ENCODE results near the gene CTTN. TPM values are rescaled to one million over a fixed set of nuclear protein-coding genes. Genes with fewer than 3 reads are reported as not detected.

The CTTN gene
- total and polyA plus RNA-seq, 9 of the 15 experiments (the other 6 are each of a cell fraction or from before 2014, with no cell fraction given): 9.9 to 158 (median 99.7) TPM

DNA sequence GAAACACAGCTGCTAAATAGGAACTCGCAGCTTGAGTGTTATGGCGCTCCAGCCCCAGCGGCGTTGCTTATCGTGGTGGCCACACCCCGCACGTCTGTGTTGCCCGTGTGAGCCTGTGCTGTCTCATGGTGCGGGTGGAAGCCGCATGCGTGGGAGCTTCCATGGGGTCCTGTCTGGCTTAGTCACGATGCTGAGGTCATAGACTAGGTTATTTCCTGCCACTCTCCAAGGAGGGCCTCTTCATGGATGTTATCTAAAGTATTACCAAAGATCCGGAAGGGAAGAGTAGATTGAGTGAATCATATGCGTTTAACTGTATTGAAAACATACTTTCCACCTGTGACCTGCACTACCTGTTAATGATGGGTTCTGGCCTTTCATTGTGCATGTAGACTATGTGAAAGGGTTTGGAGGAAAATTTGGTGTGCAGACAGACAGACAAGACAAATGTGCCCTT, 21.7 kb downstream of the CTTN start (continued):
- TF ChIP-seq ZBTB8A (IDR thresholded peaks at IDR 0.05; ENCODE audit: partially characterized antibody): no peak
- no peak for TF ChIP-seq CREB5 (CRISPR knock-in tag; IDR thresholded peaks at IDR 0.05)
- peak; percentile 70 to 78; a peak in 3 of 4 replicates for TF ChIP-seq MAZ (CRISPR knock-in tag; conservative IDR thresholded peaks at IDR 0.05 in 1 of 2, IDR thresholded peaks at IDR 0.05 in 1 of 2)
- TF ChIP-seq, protein P1, sequence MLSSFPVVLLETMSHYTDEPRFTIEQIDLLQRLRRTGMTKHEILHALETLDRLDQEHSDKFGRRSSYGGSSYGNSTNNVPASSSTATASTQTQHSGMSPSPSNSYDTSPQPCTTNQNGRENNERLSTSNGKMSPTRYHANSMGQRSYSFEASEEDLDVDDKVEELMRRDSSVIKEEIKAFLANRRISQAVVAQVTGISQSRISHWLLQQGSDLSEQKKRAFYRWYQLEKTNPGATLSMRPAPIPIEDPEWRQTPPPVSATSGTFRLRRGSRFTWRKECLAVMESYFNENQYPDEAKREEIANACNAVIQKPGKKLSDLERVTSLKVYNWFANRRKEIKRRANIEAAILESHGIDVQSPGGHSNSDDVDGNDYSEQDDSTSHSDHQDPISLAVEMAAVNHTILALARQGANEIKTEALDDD (IDR thresholded peaks at IDR 0.05): peak; percentile 77
- TF ChIP-seq STAT5A (IDR thresholded peaks at IDR 0.05; ENCODE audit: borderline replicate concordance, low read length): peak; percentile 77
- TF ChIP-seq, protein P2, sequence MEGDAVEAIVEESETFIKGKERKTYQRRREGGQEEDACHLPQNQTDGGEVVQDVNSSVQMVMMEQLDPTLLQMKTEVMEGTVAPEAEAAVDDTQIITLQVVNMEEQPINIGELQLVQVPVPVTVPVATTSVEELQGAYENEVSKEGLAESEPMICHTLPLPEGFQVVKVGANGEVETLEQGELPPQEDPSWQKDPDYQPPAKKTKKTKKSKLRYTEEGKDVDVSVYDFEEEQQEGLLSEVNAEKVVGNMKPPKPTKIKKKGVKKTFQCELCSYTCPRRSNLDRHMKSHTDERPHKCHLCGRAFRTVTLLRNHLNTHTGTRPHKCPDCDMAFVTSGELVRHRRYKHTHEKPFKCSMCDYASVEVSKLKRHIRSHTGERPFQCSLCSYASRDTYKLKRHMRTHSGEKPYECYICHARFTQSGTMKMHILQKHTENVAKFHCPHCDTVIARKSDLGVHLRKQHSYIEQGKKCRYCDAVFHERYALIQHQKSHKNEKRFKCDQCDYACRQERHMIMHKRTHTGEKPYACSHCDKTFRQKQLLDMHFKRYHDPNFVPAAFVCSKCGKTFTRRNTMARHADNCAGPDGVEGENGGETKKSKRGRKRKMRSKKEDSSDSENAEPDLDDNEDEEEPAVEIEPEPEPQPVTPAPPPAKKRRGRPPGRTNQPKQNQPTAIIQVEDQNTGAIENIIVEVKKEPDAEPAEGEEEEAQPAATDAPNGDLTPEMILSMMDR (IDR thresholded peaks at IDR 0.05 in 2 of 3, conservative IDR thresholded peaks at IDR 0.05 in 1 of 3; ENCODE audit: insufficient read depth in 2 of 3, low read depth in 1 of 3, low read length in 3 of 3): no peak
- TF ChIP-seq CBFA2T2 (conservative IDR thresholded peaks at IDR 0.05): peak; percentile 95
- TF ChIP-seq, protein P3, sequence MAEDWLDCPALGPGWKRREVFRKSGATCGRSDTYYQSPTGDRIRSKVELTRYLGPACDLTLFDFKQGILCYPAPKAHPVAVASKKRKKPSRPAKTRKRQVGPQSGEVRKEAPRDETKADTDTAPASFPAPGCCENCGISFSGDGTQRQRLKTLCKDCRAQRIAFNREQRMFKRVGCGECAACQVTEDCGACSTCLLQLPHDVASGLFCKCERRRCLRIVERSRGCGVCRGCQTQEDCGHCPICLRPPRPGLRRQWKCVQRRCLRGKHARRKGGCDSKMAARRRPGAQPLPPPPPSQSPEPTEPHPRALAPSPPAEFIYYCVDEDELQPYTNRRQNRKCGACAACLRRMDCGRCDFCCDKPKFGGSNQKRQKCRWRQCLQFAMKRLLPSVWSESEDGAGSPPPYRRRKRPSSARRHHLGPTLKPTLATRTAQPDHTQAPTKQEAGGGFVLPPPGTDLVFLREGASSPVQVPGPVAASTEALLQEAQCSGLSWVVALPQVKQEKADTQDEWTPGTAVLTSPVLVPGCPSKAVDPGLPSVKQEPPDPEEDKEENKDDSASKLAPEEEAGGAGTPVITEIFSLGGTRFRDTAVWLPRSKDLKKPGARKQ (CRISPR knock-in tag; IDR thresholded peaks at IDR 0.05): no peak
- peak; percentile 68 for TF ChIP-seq SETDB1 (IDR thresholded peaks at IDR 0.05; ENCODE audit: low read length)
- TF ChIP-seq MYC (IDR thresholded peaks at IDR 0.05; ENCODE audit: low read depth, low read length): peak; percentile 96
- no peak for TF ChIP-seq MYC (CRISPR knock-in tag; IDR thresholded peaks at IDR 0.05; ENCODE audit: borderline replicate concordance, low read depth)
- TF ChIP-seq CEBPG (CRISPR knock-in tag; IDR thresholded peaks at IDR 0.05): no peak; the same call in 1 of the 2 replicates
- peak in 1 of 2 experiments; percentile 70; a peak in 1 of 4 replicates for TF ChIP-seq CEBPG (tag; conservative IDR thresholded peaks at IDR 0.05 in 1 of 2, IDR thresholded peaks at IDR 0.05 in 1 of 2)
- TF ChIP-seq SNRNP70 (optimal IDR thresholded peaks at IDR 0.05; ENCODE audit: low read depth, low read length): no peak
- no peak for TF ChIP-seq TSC22D4 (tag; IDR thresholded peaks at IDR 0.05)
- TF ChIP-seq BACH1 (tag; IDR thresholded peaks at IDR 0.05): peak; percentile 93
- peak; percentile 95 for TF ChIP-seq GATAD2A (IDR thresholded peaks at IDR 0.05)
- TF ChIP-seq, protein P4, sequence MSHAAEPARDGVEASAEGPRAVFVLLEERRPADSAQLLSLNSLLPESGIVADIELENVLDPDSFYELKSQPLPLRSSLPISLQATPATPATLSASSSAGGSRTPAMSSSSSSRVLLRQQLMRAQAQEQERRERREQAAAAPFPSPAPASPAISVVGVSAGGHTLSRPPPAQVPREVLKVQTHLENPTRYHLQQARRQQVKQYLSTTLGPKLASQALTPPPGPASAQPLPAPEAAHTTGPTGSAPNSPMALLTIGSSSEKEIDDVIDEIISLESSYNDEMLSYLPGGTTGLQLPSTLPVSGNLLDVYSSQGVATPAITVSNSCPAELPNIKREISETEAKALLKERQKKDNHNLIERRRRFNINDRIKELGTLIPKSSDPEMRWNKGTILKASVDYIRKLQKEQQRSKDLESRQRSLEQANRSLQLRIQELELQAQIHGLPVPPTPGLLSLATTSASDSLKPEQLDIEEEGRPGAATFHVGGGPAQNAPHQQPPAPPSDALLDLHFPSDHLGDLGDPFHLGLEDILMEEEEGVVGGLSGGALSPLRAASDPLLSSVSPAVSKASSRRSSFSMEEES (CRISPR knock-in tag; IDR thresholded peaks at IDR 0.05): no peak
- TF ChIP-seq, protein P5, sequence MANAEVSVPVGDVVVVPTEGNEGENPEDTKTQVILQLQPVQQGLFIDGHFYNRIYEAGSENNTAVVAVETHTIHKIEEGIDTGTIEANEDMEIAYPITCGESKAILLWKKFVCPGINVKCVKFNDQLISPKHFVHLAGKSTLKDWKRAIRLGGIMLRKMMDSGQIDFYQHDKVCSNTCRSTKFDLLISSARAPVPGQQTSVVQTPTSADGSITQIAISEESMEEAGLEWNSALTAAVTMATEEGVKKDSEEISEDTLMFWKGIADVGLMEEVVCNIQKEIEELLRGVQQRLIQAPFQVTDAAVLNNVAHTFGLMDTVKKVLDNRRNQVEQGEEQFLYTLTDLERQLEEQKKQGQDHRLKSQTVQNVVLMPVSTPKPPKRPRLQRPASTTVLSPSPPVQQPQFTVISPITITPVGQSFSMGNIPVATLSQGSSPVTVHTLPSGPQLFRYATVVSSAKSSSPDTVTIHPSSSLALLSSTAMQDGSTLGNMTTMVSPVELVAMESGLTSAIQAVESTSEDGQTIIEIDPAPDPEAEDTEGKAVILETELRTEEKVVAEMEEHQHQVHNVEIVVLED (CRISPR knock-in tag; IDR thresholded peaks at IDR 0.05): peak; percentile 55; the same call in 1 of the 2 replicates

Data from K562 (cell line).